ENCODE measurements around the gene CEP152. TPM values are rescaled to one million over a fixed set of nuclear protein-coding genes. Genes with fewer than 3 reads are reported as not detected.

CEP152 gene
- total RNA-seq, 1 experiment from 2014 or later, result 6.4 TPM

GRCh38 chr15:48718646-48719045 is 92.2 kb downstream of the CEP152 start:
- H3K9me3 Mint-ChIP-seq (ENCODE audit: unreplicated experiment), result peaks cover 17% of the 10 kb centered on the region
- no TSS peak for BruUV-seq (replicated peaks)
- H3K4me1 Mint-ChIP-seq (ENCODE audit: insufficient read depth, unreplicated experiment), result peaks cover 20% of the 10 kb centered on the region
- H3K4me3 Mint-ChIP-seq (ENCODE audit: unreplicated experiment), result no peak overlapping the region
- CTCF ChIA-PET, result interaction anchor here (0.7 to 1.2 kb wide), 3 partner anchors 137 to 1429 kb away, joined by 3 to 5 read pairs (median 3); no protein-coding TSS in a partner anchor
- H3K36me3 Mint-ChIP-seq (ENCODE audit: insufficient read depth, unreplicated experiment), result no peaks in the 10 kb centered on the region
- POLR2A ChIA-PET, result interaction anchor here (0.6 to 1.3 kb wide), 3 partner anchors 23 to 41 kb away, joined by 3 to 4 read pairs (median 4); no protein-coding TSS in a partner anchor
- TF ChIP-seq, protein P1, sequence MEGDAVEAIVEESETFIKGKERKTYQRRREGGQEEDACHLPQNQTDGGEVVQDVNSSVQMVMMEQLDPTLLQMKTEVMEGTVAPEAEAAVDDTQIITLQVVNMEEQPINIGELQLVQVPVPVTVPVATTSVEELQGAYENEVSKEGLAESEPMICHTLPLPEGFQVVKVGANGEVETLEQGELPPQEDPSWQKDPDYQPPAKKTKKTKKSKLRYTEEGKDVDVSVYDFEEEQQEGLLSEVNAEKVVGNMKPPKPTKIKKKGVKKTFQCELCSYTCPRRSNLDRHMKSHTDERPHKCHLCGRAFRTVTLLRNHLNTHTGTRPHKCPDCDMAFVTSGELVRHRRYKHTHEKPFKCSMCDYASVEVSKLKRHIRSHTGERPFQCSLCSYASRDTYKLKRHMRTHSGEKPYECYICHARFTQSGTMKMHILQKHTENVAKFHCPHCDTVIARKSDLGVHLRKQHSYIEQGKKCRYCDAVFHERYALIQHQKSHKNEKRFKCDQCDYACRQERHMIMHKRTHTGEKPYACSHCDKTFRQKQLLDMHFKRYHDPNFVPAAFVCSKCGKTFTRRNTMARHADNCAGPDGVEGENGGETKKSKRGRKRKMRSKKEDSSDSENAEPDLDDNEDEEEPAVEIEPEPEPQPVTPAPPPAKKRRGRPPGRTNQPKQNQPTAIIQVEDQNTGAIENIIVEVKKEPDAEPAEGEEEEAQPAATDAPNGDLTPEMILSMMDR (IDR thresholded peaks at IDR 0.05; ENCODE audit: unreplicated experiment), result no peak
- no peak overlapping the region for H3K27ac Mint-ChIP-seq (ENCODE audit: low read depth, unreplicated experiment)
- intact Hi-C loops (cut with micrococcal nuclease), result no loop called here
- H3K27me3 Mint-ChIP-seq (ENCODE audit: insufficient read depth, unreplicated experiment), result no peaks in the 10 kb centered on the region
- no peak for DNase-seq (ENCODE audit: unreplicated experiment)

GRCh38 chr15:48717458-48717857 is 93.4 kb downstream of the CEP152 start:
- H3K36me3 Mint-ChIP-seq (ENCODE audit: insufficient read depth, unreplicated experiment), result no peaks in the 10 kb centered on the region
- CTCF ChIA-PET, result interaction anchor here (0.7 kb wide), 1 partner anchor 92 kb away, joined by 3 read pairs; no protein-coding TSS in a partner anchor
- TF ChIP-seq, protein P1 (IDR thresholded peaks at IDR 0.05; ENCODE audit: unreplicated experiment), result no peak
- peaks cover 8% of the 10 kb centered on the region for H3K4me1 Mint-ChIP-seq (ENCODE audit: insufficient read depth, unreplicated experiment)
- peaks cover 17% of the 10 kb centered on the region for H3K9me3 Mint-ChIP-seq (ENCODE audit: unreplicated experiment)
- H3K27me3 Mint-ChIP-seq (ENCODE audit: insufficient read depth, unreplicated experiment), result no peaks in the 10 kb centered on the region
- H3K4me3 Mint-ChIP-seq (ENCODE audit: unreplicated experiment), result no peak overlapping the region
- DNase-seq (ENCODE audit: unreplicated experiment), result no peak
- BruUV-seq (replicated peaks), result no TSS peak
- H3K27ac Mint-ChIP-seq (ENCODE audit: low read depth, unreplicated experiment), result no peak overlapping the region
- POLR2A ChIA-PET, result no interaction called here
- intact Hi-C loops (cut with micrococcal nuclease), result no loop called here

DNA sequence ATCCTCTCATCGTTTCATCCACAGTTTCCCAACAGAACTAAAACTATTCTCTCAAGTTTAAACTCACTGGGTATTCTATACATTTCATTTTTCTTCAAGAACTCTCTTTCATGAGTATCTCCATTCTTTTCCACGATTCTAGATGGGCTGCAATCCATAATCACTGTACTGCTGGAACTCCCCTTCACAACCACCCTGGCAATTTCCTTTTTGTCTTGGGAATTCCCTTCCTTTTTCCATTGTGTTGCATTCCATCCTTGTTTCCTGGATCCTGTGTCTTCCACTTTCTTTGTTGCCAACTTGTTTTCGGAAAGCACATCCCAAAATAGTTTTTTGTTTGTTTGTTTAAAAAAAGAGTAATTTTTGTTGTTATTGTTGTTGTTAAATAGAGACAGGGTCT is 98.3 kb downstream of the CEP152 start:
- no peaks in the 10 kb centered on the region for H3K36me3 Mint-ChIP-seq (ENCODE audit: insufficient read depth, unreplicated experiment)
- H3K4me1 Mint-ChIP-seq (ENCODE audit: insufficient read depth, unreplicated experiment), result no peaks in the 10 kb centered on the region
- ChIA-PET CTCF (no interaction called here), POLR2A (no interaction called here)
- intact Hi-C loops (cut with micrococcal nuclease), result no loop called here
- H3K4me3 Mint-ChIP-seq (ENCODE audit: unreplicated experiment), result no peak overlapping the region
- H3K27me3 Mint-ChIP-seq (ENCODE audit: insufficient read depth, unreplicated experiment), result no peaks in the 10 kb centered on the region
- TF ChIP-seq, protein P1 (IDR thresholded peaks at IDR 0.05; ENCODE audit: unreplicated experiment), result no peak
- no TSS peak for BruUV-seq (replicated peaks)
- H3K27ac Mint-ChIP-seq (ENCODE audit: low read depth, unreplicated experiment), result no peak overlapping the region
- no peak for DNase-seq (ENCODE audit: unreplicated experiment)
- peaks cover 17% of the 10 kb centered on the region for H3K9me3 Mint-ChIP-seq (ENCODE audit: unreplicated experiment)

GRCh38 chr15:48710952-48711495 is 99.8 kb downstream of the CEP152 start:
- CTCF ChIA-PET, result no interaction called here
- Mint-ChIP-seq H3K36me3 (ENCODE audit: insufficient read depth, unreplicated experiment) (no peaks in the 10 kb centered on the region), H3K4me1 (ENCODE audit: insufficient read depth, unreplicated experiment) (no peaks in the 10 kb centered on the region), H3K4me3 (ENCODE audit: unreplicated experiment) (no peak overlapping the region), H3K27ac (ENCODE audit: low read depth, unreplicated experiment) (no peak overlapping the region), H3K27me3 (ENCODE audit: insufficient read depth, unreplicated experiment) (no peaks in the 10 kb centered on the region), H3K9me3 (ENCODE audit: unreplicated experiment) (peaks cover 24% of the 10 kb centered on the region)
- no TSS peak for BruUV-seq (replicated peaks)
- TF ChIP-seq, protein P1 (IDR thresholded peaks at IDR 0.05; ENCODE audit: unreplicated experiment), result no peak
- intact Hi-C loops (cut with micrococcal nuclease), result no loop called here
- no peak for DNase-seq (ENCODE audit: unreplicated experiment)
- POLR2A ChIA-PET, result interaction anchor here (0.7 to 1.3 kb wide), 3 partner anchors 12 to 671 kb away, joined by 3 to 5 read pairs (median 5); partner anchors contain the start of gene EID1

Measured in MCF 10A (cell line).